ENCODE results near the gene FAF1. TPM values are rescaled to one million over a fixed set of nuclear protein-coding genes. Genes with fewer than 3 reads are reported as not detected.

FAF1 gene
- total RNA-seq, 1 experiment from 2014 or later: 109 TPM

- Histone ChIP-seq H3K4me3 (ENCODE audit: low read depth, low read length, poor library complexity, severe bottlenecking) (no peak overlapping the region), H3K27ac (ENCODE audit: low read depth, low read length, poor library complexity, severe bottlenecking) (no peak overlapping the region), H3K27me3 (replicated peaks; ENCODE audit: insufficient read depth, low read depth, low read length, poor library complexity) (no peaks in the 10 kb centered on the region), H3K36me3 (ENCODE audit: insufficient read depth, low read length, poor library complexity, severe bottlenecking) (no peaks in the 10 kb centered on the region), H3K9me3 (ENCODE audit: low read depth, low read length, poor library complexity, severe bottlenecking) (no peaks in the 10 kb centered on the region), H3K4me1 (ENCODE audit: insufficient read depth, low read length, poor library complexity, severe bottlenecking) (peaks cover 13% of the 10 kb centered on the region)
- CTCF ChIA-PET: no interaction called here
- DNase-seq (ENCODE audit: low spot score): no peak
- POLR2A ChIA-PET (ENCODE audit: low non-redundant PET): no interaction called here
- intact Hi-C loops (cut with micrococcal nuclease; ENCODE audit: unreplicated experiment): no loop called here
- TF ChIP-seq CTCF (conservative IDR thresholded peaks at IDR 0.05; ENCODE audit: low read depth, low read length) (no peak), EZH2 (IDR thresholded peaks at IDR 0.05; ENCODE audit: borderline replicate concordance, low read depth, low read length, poor library complexity, severe bottlenecking) (no peak)
- BruUV-seq (replicated peaks): no TSS peak
These were observed 294.7 kb downstream of the FAF1 start for GRCh38 chr1:50665413-50665812.

GRCh38 chr1:50661626-50662025, 298.4 kb downstream of the FAF1 start:
- CTCF ChIA-PET: no interaction called here

GRCh38 chr1:50659107-50659662, 300.9 kb downstream of the FAF1 start:
- peaks cover 5% of the 10 kb centered on the region for H3K36me3 ChIP-seq (ENCODE audit: insufficient read depth, low read length, poor library complexity, severe bottlenecking)
- H3K27me3 ChIP-seq (replicated peaks; ENCODE audit: insufficient read depth, low read depth, low read length, poor library complexity): no peaks in the 10 kb centered on the region
- DNase-seq (ENCODE audit: low spot score): no peak
- H3K27ac ChIP-seq (ENCODE audit: low read depth, low read length, poor library complexity, severe bottlenecking): no peak overlapping the region
- intact Hi-C loops (cut with micrococcal nuclease; ENCODE audit: unreplicated experiment): no loop called here
- no peak overlapping the region for H3K4me3 ChIP-seq (ENCODE audit: low read depth, low read length, poor library complexity, severe bottlenecking)
- BruUV-seq (replicated peaks): no TSS peak
- no peaks in the 10 kb centered on the region for H3K9me3 ChIP-seq (ENCODE audit: low read depth, low read length, poor library complexity, severe bottlenecking)
- ChIA-PET CTCF (no interaction called here), POLR2A (ENCODE audit: low non-redundant PET) (no interaction called here)
- H3K4me1 ChIP-seq (ENCODE audit: insufficient read depth, low read length, poor library complexity, severe bottlenecking): no peaks in the 10 kb centered on the region
- no peak for TF ChIP-seq EZH2 (IDR thresholded peaks at IDR 0.05; ENCODE audit: borderline replicate concordance, low read depth, low read length, poor library complexity, severe bottlenecking)
- no peak for TF ChIP-seq CTCF (conservative IDR thresholded peaks at IDR 0.05; ENCODE audit: low read depth, low read length)

More at GRCh38 chr1:50661626-50662025, 298.4 kb downstream of the FAF1 start:
- no peaks in the 10 kb centered on the region for H3K36me3 ChIP-seq (ENCODE audit: insufficient read depth, low read length, poor library complexity, severe bottlenecking)
- intact Hi-C loops (cut with micrococcal nuclease; ENCODE audit: unreplicated experiment): no loop called here
- DNase-seq (ENCODE audit: low spot score): no peak
- BruUV-seq (replicated peaks): no TSS peak
- no peaks in the 10 kb centered on the region for H3K27me3 ChIP-seq (replicated peaks; ENCODE audit: insufficient read depth, low read depth, low read length, poor library complexity)
- H3K27ac ChIP-seq (ENCODE audit: low read depth, low read length, poor library complexity, severe bottlenecking): no peak overlapping the region
- no peaks in the 10 kb centered on the region for H3K9me3 ChIP-seq (ENCODE audit: low read depth, low read length, poor library complexity, severe bottlenecking)
- H3K4me1 ChIP-seq (ENCODE audit: insufficient read depth, low read length, poor library complexity, severe bottlenecking): no peaks in the 10 kb centered on the region
- H3K4me3 ChIP-seq (ENCODE audit: low read depth, low read length, poor library complexity, severe bottlenecking): no peak overlapping the region
- TF ChIP-seq CTCF (conservative IDR thresholded peaks at IDR 0.05; ENCODE audit: low read depth, low read length) (no peak), EZH2 (IDR thresholded peaks at IDR 0.05; ENCODE audit: borderline replicate concordance, low read depth, low read length, poor library complexity, severe bottlenecking) (no peak)
- POLR2A ChIA-PET (ENCODE audit: low non-redundant PET): no interaction called here
